Measurements from ENCODE around the gene GALNT13.

GALNT13 gene

GRCh38 chr2:153967248-153967973, 95.7 kb downstream of the GALNT13 start:
- H3K9me3 ChIP-seq (ENCODE audit: insufficient read depth, low read length) = no peaks in the 10 kb centered on the region
- no peak overlapping the region for H2AFZ ChIP-seq (ENCODE audit: low read depth, low read length)
- H3K27ac ChIP-seq (ENCODE audit: low read length) = no peak overlapping the region
- no peak overlapping the region for H3K4me2 ChIP-seq (ENCODE audit: low read length)
- H3K4me1 ChIP-seq (ENCODE audit: low read length) = no peaks in the 10 kb centered on the region
- no peak overlapping the region for H3K9ac ChIP-seq (ENCODE audit: low read length)
- H3K79me2 ChIP-seq (ENCODE audit: low read length) = no peaks in the 10 kb centered on the region
- no peaks in the 10 kb centered on the region for H3K27me3 ChIP-seq (ENCODE audit: low read depth, low read length)
- no peaks in the 10 kb centered on the region for H4K20me1 ChIP-seq (ENCODE audit: insufficient read depth, low read length)
- TF ChIP-seq EZH2phosphoT487 (IDR thresholded peaks at IDR 0.05; ENCODE audit: low read depth) (no peak), CTCF (IDR thresholded peaks at IDR 0.05; ENCODE audit: low read depth, low read length) (no peak)
- H3K36me3 ChIP-seq (replicated peaks; ENCODE audit: low read depth, low read length) = no peaks in the 10 kb centered on the region
- H3K4me3 ChIP-seq (ENCODE audit: low read length) = no peak overlapping the region

GRCh38 chr2:153971250-153971649, 99.5 kb downstream of the GALNT13 start:
- TF ChIP-seq CTCF (IDR thresholded peaks at IDR 0.05; ENCODE audit: low read depth, low read length) (no peak), EZH2phosphoT487 (IDR thresholded peaks at IDR 0.05; ENCODE audit: low read depth) (no peak)
- H3K27ac ChIP-seq (ENCODE audit: low read length) = no peak overlapping the region

GRCh38 chr2:153971855-153972254, 100.1 kb downstream of the GALNT13 start:
- H3K79me2 ChIP-seq (ENCODE audit: low read length) = no peaks in the 10 kb centered on the region
- H3K36me3 ChIP-seq (replicated peaks; ENCODE audit: low read depth, low read length) = no peaks in the 10 kb centered on the region
- H4K20me1 ChIP-seq (ENCODE audit: insufficient read depth, low read length) = no peaks in the 10 kb centered on the region
- H3K4me1 ChIP-seq (ENCODE audit: low read length) = no peaks in the 10 kb centered on the region
- H3K27ac ChIP-seq (ENCODE audit: low read length) = no peak overlapping the region
- TF ChIP-seq EZH2phosphoT487 (IDR thresholded peaks at IDR 0.05; ENCODE audit: low read depth) (no peak), CTCF (IDR thresholded peaks at IDR 0.05; ENCODE audit: low read depth, low read length) (no peak; the same call in 1 of the 2 replicates)
- no peak overlapping the region for H3K4me2 ChIP-seq (ENCODE audit: low read length)
- no peaks in the 10 kb centered on the region for H3K27me3 ChIP-seq (ENCODE audit: low read depth, low read length)
- H3K9me3 ChIP-seq (ENCODE audit: insufficient read depth, low read length) = no peaks in the 10 kb centered on the region
- H3K4me3 ChIP-seq (ENCODE audit: low read length) = no peak overlapping the region
- H2AFZ ChIP-seq (ENCODE audit: low read depth, low read length) = no peak overlapping the region
- H3K9ac ChIP-seq (ENCODE audit: low read length) = no peak overlapping the region

More at GRCh38 chr2:153971250-153971649, 99.5 kb downstream of the GALNT13 start:
- no peaks in the 10 kb centered on the region for H4K20me1 ChIP-seq (ENCODE audit: insufficient read depth, low read length)
- H3K4me3 ChIP-seq (ENCODE audit: low read length) = no peak overlapping the region
- H3K27me3 ChIP-seq (ENCODE audit: low read depth, low read length) = no peaks in the 10 kb centered on the region
- H3K9ac ChIP-seq (ENCODE audit: low read length) = no peak overlapping the region
- H3K9me3 ChIP-seq (ENCODE audit: insufficient read depth, low read length) = no peaks in the 10 kb centered on the region
- H3K4me2 ChIP-seq (ENCODE audit: low read length) = no peak overlapping the region
- H3K36me3 ChIP-seq (replicated peaks; ENCODE audit: low read depth, low read length) = no peaks in the 10 kb centered on the region
- no peaks in the 10 kb centered on the region for H3K4me1 ChIP-seq (ENCODE audit: low read length)
- no peak overlapping the region for H2AFZ ChIP-seq (ENCODE audit: low read depth, low read length)
- no peaks in the 10 kb centered on the region for H3K79me2 ChIP-seq (ENCODE audit: low read length)

- TF ChIP-seq CTCF (IDR thresholded peaks at IDR 0.05; ENCODE audit: low read depth, low read length) = no peak
- Histone ChIP-seq H3K9me3 (ENCODE audit: insufficient read depth, low read length) (no peaks in the 10 kb centered on the region), H3K9ac (ENCODE audit: low read length) (no peak overlapping the region), H3K4me1 (ENCODE audit: low read length) (no peaks in the 10 kb centered on the region), H3K4me3 (ENCODE audit: low read length) (no peak overlapping the region), H3K27ac (ENCODE audit: low read length) (no peak overlapping the region), H4K20me1 (ENCODE audit: insufficient read depth, low read length) (no peaks in the 10 kb centered on the region), H3K27me3 (ENCODE audit: low read depth, low read length) (no peaks in the 10 kb centered on the region), H3K4me2 (ENCODE audit: low read length) (no peak overlapping the region), H3K79me2 (ENCODE audit: low read length) (no peaks in the 10 kb centered on the region), H3K36me3 (replicated peaks; ENCODE audit: low read depth, low read length) (no peaks in the 10 kb centered on the region), H2AFZ (ENCODE audit: low read depth, low read length) (no peak overlapping the region)
Measured at GRCh38 chr2:153972412-153972811, 100.7 kb downstream of the GALNT13 start.

Measured in OCI-LY3 (cell line).